HUES6 (cell line): ENCODE results near the gene UFSP1.

Experiments
- H3K27ac ChIP-seq: 2 replicates; pipeline ENCODE4 v1.7.0; 2013; ENCODE audit warnings: low read depth, mild to moderate bottlenecking, low read length, inconsistent platforms
- H3K27me3 ChIP-seq: 2 replicates; pipeline ENCODE4 v1.6.1; 2013; ENCODE audit warnings: low read length; ENCODE audit not compliant: control insufficient read depth, insufficient read depth
- H3K36me3 ChIP-seq: 2 replicates; pipeline ENCODE4 v1.6.1; 2013; ENCODE audit warnings: low read length; ENCODE audit not compliant: control insufficient read depth, insufficient read depth
- H3K4me1 ChIP-seq: 2 replicates; pipeline ENCODE4 v1.6.1; 2013; ENCODE audit warnings: low read length; ENCODE audit not compliant: control insufficient read depth, insufficient read depth
- H3K4me3 ChIP-seq: 2 replicates; pipeline ENCODE4 v1.5.1; 2013; ENCODE audit warnings: low read depth, low read length
- H3K9ac ChIP-seq: one replicate; pipeline ENCODE4 v1.6.1; 2013; ENCODE audit warnings: mild to moderate bottlenecking, low read length
- H3K9me3 ChIP-seq: 2 replicates; pipeline ENCODE4 v1.6.1; 2013; ENCODE audit warnings: low read depth, low read length; ENCODE audit not compliant: control insufficient read depth, insufficient read depth

UFSP1 gene

GRCh38 chr7:100880645-100881044 lies 8.9 kb downstream of the UFSP1 start:
- Histone ChIP-seq H3K4me3 (no peak overlapping the region), H3K27me3 (no peaks in the 10 kb centered on the region), H3K27ac (no peak overlapping the region), H3K4me1 (0 out of 2 replicates have a peak, but pooled peaks cover 6% of the 10 kb centered on the region), H3K36me3 (peaks cover 87% of the 10 kb centered on the region), H3K9me3 (no peaks in the 10 kb centered on the region), H3K9ac (no peak overlapping the region)

GRCh38 chr7:100879685-100880261 lies 9.7 kb downstream of the UFSP1 start:
- Histone ChIP-seq H3K9ac (no peak overlapping the region), H3K27ac (no peak overlapping the region), H3K4me3 (no peak overlapping the region), H3K36me3 (peaks cover 78% of the 10 kb centered on the region), H3K9me3 (no peaks in the 10 kb centered on the region), H3K4me1 (0 out of 2 replicates have a peak, but pooled peaks cover 6% of the 10 kb centered on the region), H3K27me3 (no peaks in the 10 kb centered on the region)

- no peak overlapping the region for H3K9ac ChIP-seq
- no peaks in the 10 kb centered on the region for H3K9me3 ChIP-seq
- 0 out of 2 replicates have a peak, but pooled peaks cover 6% of the 10 kb centered on the region for H3K4me1 ChIP-seq
- H3K27me3 ChIP-seq = no peaks in the 10 kb centered on the region
- no peak overlapping the region for H3K27ac ChIP-seq
- H3K36me3 ChIP-seq = peaks cover 76% of the 10 kb centered on the region
- no peak overlapping the region for H3K4me3 ChIP-seq
Measured at GRCh38 chr7:100878685-100879084, 10.8 kb downstream of the UFSP1 start.

GRCh38 chr7:100878013-100878412 lies 11.5 kb downstream of the UFSP1 start:
- Histone ChIP-seq H3K4me1 (0 out of 2 replicates have a peak, but pooled peaks cover 6% of the 10 kb centered on the region), H3K9ac (no peak overlapping the region), H3K4me3 (no peak overlapping the region), H3K36me3 (peaks cover 74% of the 10 kb centered on the region), H3K27me3 (no peaks in the 10 kb centered on the region), H3K27ac (no peak overlapping the region), H3K9me3 (no peaks in the 10 kb centered on the region)

- peak overlapping the region; percentile 94 for H3K9ac ChIP-seq
- H3K36me3 ChIP-seq = peaks cover 76% of the 10 kb centered on the region
- peak overlapping the region; percentile 74 for H3K4me3 ChIP-seq
- H3K27ac ChIP-seq = peak overlapping the region; percentile 93
- no peaks in the 10 kb centered on the region for H3K27me3 ChIP-seq
- H3K9me3 ChIP-seq = no peaks in the 10 kb centered on the region
- 0 out of 2 replicates have a peak, but pooled peaks cover 6% of the 10 kb centered on the region for H3K4me1 ChIP-seq
Measured at GRCh38 chr7:100875356-100875751, 14.2 kb downstream of the UFSP1 start.

GRCh38 chr7:100874577-100875355 lies 14.7 kb downstream of the UFSP1 start, which contains the start of gene SRRT:
Gene SRRT, plus strand, starts transcription at chr7:100875103. Its CDS starts 488 bp downstream, at chr7:100875591.
- H3K36me3 ChIP-seq = peaks cover 78% of the 10 kb centered on the region
- H3K9ac ChIP-seq = peak within 1 kb of the TSS; percentile 94
- H3K27ac ChIP-seq = peak within 1 kb of the TSS; percentile 93
- H3K4me1 ChIP-seq = 0 out of 2 replicates have a peak, but pooled peaks cover 6% of the 10 kb centered on the region
- peak within 1 kb of the TSS; percentile 74 for H3K4me3 ChIP-seq
- no peaks in the 10 kb centered on the region for H3K27me3 ChIP-seq
- no peaks in the 10 kb centered on the region for H3K9me3 ChIP-seq

GRCh38 chr7:100874300-100874576 lies 15.3 kb downstream of the UFSP1 start:
- Histone ChIP-seq H3K4me1 (0 out of 2 replicates have a peak, but pooled peaks cover 6% of the 10 kb centered on the region), H3K9me3 (no peaks in the 10 kb centered on the region), H3K27ac (peak overlapping the region; percentile 91), H3K36me3 (peaks cover 76% of the 10 kb centered on the region), H3K9ac (peak overlapping the region; percentile 94), H3K27me3 (no peaks in the 10 kb centered on the region), H3K4me3 (peak overlapping the region; percentile 74)

GRCh38 chr7:100873599-100874299 lies 15.8 kb downstream of the UFSP1 start:
- peak overlapping the region; percentile 91; the same call in 1 of the 2 replicates for H3K27ac ChIP-seq
- H3K4me1 ChIP-seq = 0 out of 2 replicates have a peak, but pooled peaks cover 6% of the 10 kb centered on the region
- H3K36me3 ChIP-seq = peaks cover 75% of the 10 kb centered on the region
- peak overlapping the region; percentile 74 for H3K4me3 ChIP-seq
- no peaks in the 10 kb centered on the region for H3K27me3 ChIP-seq
- H3K9me3 ChIP-seq = no peaks in the 10 kb centered on the region
- peak overlapping the region; percentile 94 for H3K9ac ChIP-seq

GRCh38 chr7:100867776-100868485 lies 21.6 kb downstream of the UFSP1 start:
- Histone ChIP-seq H3K4me3 (peak overlapping the region; percentile 97), H3K27ac (peak overlapping the region; percentile 99), H3K9me3 (no peaks in the 10 kb centered on the region), H3K36me3 (peaks cover 51% of the 10 kb centered on the region), H3K9ac (peak overlapping the region; percentile 98), H3K27me3 (no peaks in the 10 kb centered on the region), H3K4me1 (peaks cover 14% of the 10 kb centered on the region)

GRCh38 chr7:100867040-100867775 lies 22.3 kb downstream of the UFSP1 start, which contains the start of gene TRIP6:
Gene TRIP6, plus strand, starts transcription at chr7:100867387. Its CDS starts 111 bp downstream, at chr7:100867498.
- Histone ChIP-seq H3K36me3 (peaks cover 50% of the 10 kb centered on the region), H3K9ac (peak within 1 kb of the TSS; percentile 98), H3K4me3 (peak within 1 kb of the TSS; percentile 97), H3K9me3 (no peaks in the 10 kb centered on the region), H3K4me1 (peaks cover 14% of the 10 kb centered on the region), H3K27me3 (no peaks in the 10 kb centered on the region), H3K27ac (peak within 1 kb of the TSS; percentile 99)
